Mesothelial cell of epicardium (in vitro differentiated cells): ENCODE data around the gene CCDC51. TPM values are rescaled to one million over a fixed set of nuclear protein-coding genes. Genes with fewer than 3 reads are reported as not detected.

Experiments used
- DNase-seq, 2 experiments: peaks; one replicate each; pipeline ENCODE4 v3.0.0; 2021; ENCODE audit warnings: low spot score in 2 of 2; ENCODE audit not compliant: unreplicated experiment in 2 of 2
- H3K27ac Mint-ChIP-seq: 2 replicates; pipeline ENCODE4 v1.8.0; 2021; ENCODE audit warnings: mixed read lengths
- H3K27me3 Mint-ChIP-seq: 2 replicates; pipeline ENCODE4 v1.8.0; 2021; ENCODE audit warnings: low read depth, mixed read lengths
- H3K36me3 Mint-ChIP-seq: 2 replicates; pipeline ENCODE4 v1.8.0; 2021; ENCODE audit warnings: mixed read lengths
- H3K4me1 Mint-ChIP-seq: 2 replicates; pipeline ENCODE4 v1.8.0; 2021; ENCODE audit warnings: mixed read lengths
- H3K4me3 Mint-ChIP-seq: 2 replicates; pipeline ENCODE4 v1.8.0; 2021; ENCODE audit warnings: mild to moderate bottlenecking, moderate library complexity, mixed read lengths
- H3K9me3 Mint-ChIP-seq: 2 replicates; pipeline ENCODE4 v1.8.0; 2021; ENCODE audit warnings: mixed read lengths
- CTCF ChIP-seq: fragments of 200-600 bp; sonication (generic); IDR thresholded peaks from one replicate; pipeline ENCODE4 v1.5.0; 2021; ENCODE audit warnings: antibody characterized with exemption; ENCODE audit not compliant: unreplicated experiment
- total RNA-seq: library from RNA; stranded (reverse); gene quantifications from 3 replicates; pipeline ENCODE4 v1.2.1, GENCODE V29; 2021

The CCDC51 gene
- total RNA-seq, 1 donor from 2014 or later = 11.5 TPM

DNA sequence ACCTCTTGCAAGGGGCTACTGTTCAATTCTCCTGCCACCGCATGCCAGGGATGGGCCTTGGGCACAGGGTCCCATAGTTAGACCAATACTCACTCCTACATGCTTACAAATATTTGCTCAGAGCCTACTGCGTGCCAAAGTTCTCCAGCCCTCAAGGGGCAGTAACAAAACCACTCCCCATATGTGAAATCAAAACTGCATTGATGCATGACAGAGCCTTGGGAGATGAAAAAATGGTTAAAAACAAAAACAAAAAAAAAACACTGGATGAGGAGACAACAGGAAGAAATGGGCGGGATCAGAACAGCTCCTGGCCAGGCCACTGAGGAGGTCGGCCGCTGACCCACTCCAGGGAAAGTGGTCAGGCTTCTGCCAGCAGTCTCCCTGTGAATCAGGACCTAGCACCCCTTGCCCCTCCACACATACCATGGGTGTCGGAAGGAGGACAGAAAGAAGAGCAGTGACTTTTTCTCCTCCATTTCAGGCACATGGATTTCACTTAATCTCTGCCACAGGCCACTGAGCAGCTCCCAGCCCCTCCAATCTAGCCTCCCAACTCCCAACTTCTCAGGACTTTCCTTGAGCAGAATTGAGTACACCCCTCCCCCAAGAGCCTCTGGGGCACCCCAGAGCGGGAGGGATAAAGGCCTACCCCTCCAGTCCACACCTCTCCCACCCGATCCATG is 12.8 kb downstream of the CCDC51 start:
- H3K36me3 Mint-ChIP-seq = peaks cover 2% of the 10 kb centered on the region
- H3K4me3 Mint-ChIP-seq = peak overlapping the region; percentile 74
- no peaks in the 10 kb centered on the region for H3K9me3 Mint-ChIP-seq
- peak overlapping the region; percentile 77 for H3K27ac Mint-ChIP-seq
- peaks cover 56% of the 10 kb centered on the region for H3K4me1 Mint-ChIP-seq
- H3K27me3 Mint-ChIP-seq = no peaks in the 10 kb centered on the region
- DNase-seq = no peak
- no peak for TF ChIP-seq CTCF

DNA sequence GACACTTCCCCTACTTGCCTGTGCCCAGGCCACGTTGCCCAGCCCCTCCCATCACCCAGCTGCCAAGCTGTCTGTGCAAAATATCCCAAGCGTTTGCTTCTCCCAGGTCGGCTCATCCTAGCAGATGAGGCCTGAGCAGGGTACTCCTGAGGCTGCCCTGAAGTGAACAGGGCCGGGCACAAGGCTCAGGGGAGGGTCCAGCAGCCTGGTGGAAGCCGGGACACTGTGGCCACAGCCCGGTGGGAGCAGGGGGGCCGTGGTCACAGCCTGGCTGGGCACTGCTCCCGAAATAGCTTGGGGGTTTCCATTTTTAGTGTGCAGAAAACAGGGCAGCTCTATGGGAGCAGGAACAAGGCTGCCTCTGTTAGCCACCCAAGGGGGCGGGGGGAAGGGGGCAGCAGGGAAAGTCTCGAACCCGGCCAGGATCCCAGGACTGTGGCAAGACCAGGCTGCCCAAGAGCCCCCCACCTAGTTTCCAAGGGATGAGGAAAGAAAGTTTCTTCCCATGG is 13.5 kb downstream of the CCDC51 start:
- Mint-ChIP-seq H3K27me3 (no peaks in the 10 kb centered on the region), H3K9me3 (no peaks in the 10 kb centered on the region), H3K4me3 (no peak overlapping the region), H3K27ac (peak overlapping the region; percentile 62), H3K36me3 (peaks cover 2% of the 10 kb centered on the region), H3K4me1 (peaks cover 52% of the 10 kb centered on the region)
- no peak for DNase-seq
- TF ChIP-seq CTCF = no peak

GRCh38 chr3:48425281-48425812 is 14.6 kb downstream of the CCDC51 start:
- H3K4me1 Mint-ChIP-seq = peaks cover 42% of the 10 kb centered on the region
- H3K27me3 Mint-ChIP-seq = no peaks in the 10 kb centered on the region
- peak overlapping the region; percentile 4 for H3K4me3 Mint-ChIP-seq
- peak overlapping the region; percentile 89 for H3K27ac Mint-ChIP-seq
- no peak for DNase-seq
- TF ChIP-seq CTCF = no peak
- H3K9me3 Mint-ChIP-seq = no peaks in the 10 kb centered on the region
- H3K36me3 Mint-ChIP-seq = peaks cover 2% of the 10 kb centered on the region

- peaks cover 37% of the 10 kb centered on the region for H3K4me1 Mint-ChIP-seq
- DNase-seq = no peak
- no peak for TF ChIP-seq CTCF
- H3K4me3 Mint-ChIP-seq = no peak overlapping the region
- H3K9me3 Mint-ChIP-seq = no peaks in the 10 kb centered on the region
- H3K36me3 Mint-ChIP-seq = peaks cover 2% of the 10 kb centered on the region
- H3K27ac Mint-ChIP-seq = peak overlapping the region; percentile 89
- H3K27me3 Mint-ChIP-seq = no peaks in the 10 kb centered on the region
Observed at GRCh38 chr3:48423883-48424695, 15.8 kb downstream of the CCDC51 start.

DNA sequence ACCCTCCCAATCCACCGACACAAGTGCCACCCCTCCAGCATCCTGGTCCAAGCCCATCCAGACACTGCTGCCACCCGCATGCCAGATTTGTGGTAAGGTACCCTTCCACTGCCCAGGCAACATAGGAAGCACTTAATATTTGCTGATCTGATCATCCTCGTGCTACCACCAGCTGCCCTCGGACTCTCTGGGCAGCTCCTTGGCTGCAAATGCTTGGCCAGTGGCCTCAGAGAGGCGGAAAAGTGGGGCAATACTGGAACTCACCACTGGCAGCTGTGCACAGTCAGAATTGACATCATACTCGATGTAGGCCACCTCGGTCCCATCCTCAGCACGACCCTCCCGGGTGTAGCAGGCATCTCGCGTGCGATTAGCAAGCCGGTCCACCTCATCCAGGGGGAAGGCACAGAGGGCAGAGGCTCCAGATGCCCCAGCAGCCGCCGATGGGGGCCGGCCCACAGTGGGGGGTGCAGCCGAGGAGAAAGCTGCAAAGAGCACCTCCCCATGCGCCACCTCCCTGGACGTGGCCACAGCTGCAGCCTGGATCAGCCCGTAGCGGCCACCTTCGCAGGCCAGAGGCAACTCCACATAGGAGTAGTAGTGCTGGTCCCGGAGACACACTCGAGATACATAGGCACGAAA is 16.6 kb downstream of the CCDC51 start:
- no peaks in the 10 kb centered on the region for H3K27me3 Mint-ChIP-seq
- TF ChIP-seq CTCF = no peak
- no peak overlapping the region for H3K27ac Mint-ChIP-seq
- peaks cover 2% of the 10 kb centered on the region for H3K36me3 Mint-ChIP-seq
- peaks cover 36% of the 10 kb centered on the region for H3K4me1 Mint-ChIP-seq
- DNase-seq = no peak
- H3K9me3 Mint-ChIP-seq = no peaks in the 10 kb centered on the region
- H3K4me3 Mint-ChIP-seq = no peak overlapping the region
